T-helper 22 cell (primary cell): ENCODE results near the gene MED13L.
"Not testable (repeated sequence)": the region's sequence is repeated elsewhere in the genome, so short reads cannot be mapped to it uniquely, and the experiment has no call there.

Experiments
- DNase-seq: peaks from one replicate; pipeline ENCODE4 v3.0.0-alpha.2; 2020; ENCODE audit warnings: low read depth

The MED13L gene

DNA sequence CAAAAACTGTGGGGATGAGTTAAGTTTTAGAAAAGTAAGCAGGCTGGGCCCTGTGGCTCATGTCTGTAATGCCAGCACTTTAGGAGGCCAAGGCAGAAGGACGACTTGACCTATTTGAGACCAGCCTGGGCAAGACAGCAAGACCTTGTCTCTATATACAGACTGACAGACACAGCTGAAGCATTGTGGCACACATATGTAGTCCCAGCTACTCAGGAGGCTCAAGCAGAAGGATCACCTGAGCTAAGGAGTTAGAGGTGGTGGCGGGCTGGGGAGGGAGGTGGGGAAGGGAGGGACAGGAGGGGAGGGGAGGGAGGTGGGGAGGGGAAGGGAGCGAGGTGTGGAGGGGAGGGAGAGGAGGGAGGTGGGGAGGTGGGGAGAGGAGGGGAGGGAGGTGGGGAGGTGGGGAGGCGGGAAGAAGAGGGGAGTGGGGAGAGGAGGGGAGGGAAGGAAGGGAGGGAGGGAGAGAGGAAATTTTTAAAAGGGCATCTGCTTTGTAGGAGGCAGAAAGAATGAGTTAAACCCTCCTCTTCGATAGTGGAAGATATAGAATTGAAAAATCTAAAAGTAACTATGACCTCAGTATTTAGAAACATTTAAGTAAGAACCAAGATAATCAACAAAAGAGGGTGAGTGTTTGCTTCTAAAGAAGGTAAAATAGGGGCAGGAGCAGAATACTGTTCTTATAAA, 30.9 kb downstream of the MED13L start:
- no peak for DNase-seq

DNA sequence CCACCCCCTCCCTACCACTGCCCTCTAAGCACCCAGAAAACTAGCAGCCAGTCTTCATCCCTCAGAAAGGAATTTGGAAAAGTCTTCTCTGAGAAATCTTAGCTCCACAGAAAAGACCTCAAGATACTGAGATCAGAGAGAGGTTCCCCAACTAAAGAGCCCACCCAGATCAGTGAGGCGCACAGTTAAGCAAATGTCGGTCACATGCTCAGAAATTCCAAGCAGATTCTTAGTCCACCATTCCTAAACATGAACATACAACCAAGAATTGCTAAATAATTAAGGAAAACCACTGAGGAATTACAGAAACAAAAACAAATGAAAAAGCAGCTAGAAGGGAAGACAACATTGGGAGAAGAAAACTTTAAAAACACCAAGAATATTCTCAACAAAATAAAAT, 32.3 kb downstream of the MED13L start:
- DNase-seq: no peak

DNA sequence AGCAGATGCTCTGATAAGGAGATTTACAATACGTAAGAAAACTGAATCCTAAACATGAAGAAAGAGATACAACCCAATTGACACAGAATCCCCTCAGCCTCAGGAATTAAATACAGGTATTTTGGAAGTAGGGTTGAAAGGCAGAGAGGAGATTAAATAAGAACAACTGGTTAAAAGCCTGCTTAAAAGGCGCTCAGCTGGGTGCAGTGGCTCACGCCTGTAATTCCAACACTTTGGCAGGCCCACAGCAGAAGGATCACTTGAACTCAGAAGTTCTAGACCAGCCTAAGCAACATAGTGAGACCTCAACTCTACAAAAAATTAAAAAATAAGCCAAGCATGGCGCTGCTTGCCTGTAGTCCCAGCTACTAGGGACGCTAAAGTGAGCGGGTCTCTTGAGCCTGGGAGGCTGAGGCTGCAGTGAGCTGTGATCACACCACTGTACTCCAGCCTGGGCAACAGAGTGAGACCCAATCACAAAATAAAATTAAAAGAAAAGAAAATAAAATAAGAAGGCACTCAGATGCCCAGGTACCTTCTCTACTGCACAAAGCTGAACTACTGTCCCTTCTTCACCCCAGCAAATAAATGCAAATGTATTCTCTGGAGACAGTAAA, 32.9 kb downstream of the MED13L start:
- no peak for DNase-seq

DNA sequence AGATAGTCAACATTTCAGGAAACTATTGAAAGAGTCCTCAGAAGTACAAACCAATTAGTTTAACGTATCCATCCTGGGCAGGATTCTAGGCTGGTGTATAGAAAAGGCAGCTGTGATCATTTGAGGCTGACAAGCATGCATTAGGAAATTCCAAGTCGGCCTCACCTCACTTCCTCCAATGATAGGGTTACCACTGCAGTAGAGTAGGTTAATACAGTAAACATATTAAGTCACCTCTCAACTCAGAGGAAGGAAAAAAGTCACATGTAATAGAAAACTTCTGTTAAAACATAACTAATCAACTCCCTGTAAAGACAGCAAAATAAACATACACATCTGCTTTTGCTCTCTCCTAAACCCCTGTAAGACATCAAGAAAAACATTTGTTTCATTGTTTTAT, 33.5 kb downstream of the MED13L start:
- DNase-seq: no peak

DNA sequence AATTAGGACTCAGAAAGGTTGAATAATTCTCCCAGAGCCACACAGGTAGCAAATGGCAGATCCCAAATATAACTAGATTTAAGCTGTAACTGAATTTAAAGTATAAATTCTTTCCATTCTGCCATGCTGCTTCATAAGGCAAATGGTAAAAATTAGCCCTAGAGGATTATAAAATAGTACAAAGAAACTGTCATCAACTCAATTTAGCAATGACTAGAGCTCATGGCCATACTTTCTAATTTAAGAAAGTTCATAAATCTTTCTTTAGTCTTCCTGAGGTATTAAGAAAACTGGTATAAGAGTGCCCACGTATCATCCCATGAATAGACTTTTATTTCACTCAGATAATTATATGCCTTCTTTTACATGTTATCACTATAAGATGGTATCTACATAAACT, 34.8 kb downstream of the MED13L start:
- no peak for DNase-seq

DNA sequence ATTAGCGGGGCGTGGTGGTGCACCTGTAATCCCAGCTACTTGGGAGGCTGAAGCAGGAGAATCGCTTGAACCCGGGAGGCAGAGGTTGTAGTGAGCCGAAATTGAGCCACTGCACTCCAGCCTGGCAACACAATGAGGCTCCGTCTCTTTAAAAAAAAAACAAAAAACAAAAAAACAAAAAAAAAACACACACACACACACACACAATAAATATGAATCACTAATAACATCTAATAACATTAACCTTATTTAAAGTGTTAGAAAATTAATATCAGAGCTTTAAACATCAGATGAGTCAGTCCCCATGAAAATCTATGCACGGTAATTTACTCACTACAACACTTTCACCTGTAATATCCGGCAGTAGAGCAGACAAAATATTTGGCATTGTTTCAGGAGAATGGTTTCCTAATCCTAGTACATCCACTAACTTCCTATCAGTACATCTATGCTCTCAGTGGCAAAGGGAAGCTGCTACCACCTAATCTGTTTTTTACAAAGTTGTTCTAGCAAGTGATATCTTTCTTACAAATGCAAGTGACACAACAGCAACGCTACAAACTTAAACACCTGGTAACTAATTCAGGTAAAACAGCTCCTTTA, 36.2 kb downstream of the MED13L start:
- no peak for DNase-seq

DNA sequence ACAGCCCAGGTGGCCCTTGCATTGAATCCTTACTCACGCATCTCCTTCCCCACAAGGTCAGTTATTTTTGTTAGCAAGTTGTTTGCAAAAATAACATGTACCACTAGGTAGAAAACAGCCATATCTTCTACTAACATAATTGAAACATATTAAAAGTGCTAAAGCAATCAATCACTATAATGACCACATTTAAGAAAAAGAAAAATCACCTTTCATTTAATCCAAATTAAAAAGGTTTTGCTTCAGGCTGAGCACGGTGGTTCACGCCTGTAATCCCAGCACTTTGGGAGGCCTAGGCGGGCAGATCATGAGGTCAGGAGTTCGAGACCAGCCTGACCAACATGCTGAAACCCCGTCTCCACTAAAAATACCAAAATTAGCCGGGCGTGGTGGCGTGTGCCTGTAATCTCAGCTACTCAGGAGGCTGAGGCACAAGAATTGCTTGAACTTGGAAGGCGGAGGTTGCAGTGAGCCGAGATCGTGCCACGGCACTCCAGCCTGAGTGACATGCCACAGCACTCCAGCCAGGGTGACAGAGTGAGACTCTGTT, 38.8 kb downstream of the MED13L start:
- DNase-seq: not testable (repeated sequence)

DNA sequence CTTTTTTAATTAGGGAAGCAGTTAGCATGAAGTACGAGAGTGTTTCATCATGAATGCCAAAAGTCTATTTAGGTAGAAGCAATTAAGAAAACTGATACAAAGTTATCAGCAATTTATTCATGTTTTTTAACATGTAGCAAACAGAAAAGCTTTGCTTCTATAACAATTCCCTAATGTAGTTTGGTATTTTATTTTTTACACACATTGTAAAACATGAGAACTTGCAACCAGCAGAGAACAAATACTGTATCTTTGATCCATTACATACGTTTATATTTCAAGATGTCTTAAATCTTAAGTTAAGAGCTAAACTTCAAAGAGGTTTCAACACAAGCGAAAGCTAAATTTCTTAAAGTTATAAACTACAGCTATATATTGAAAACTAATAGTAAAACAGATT, 39.3 kb downstream of the MED13L start:
- no peak for DNase-seq

DNA sequence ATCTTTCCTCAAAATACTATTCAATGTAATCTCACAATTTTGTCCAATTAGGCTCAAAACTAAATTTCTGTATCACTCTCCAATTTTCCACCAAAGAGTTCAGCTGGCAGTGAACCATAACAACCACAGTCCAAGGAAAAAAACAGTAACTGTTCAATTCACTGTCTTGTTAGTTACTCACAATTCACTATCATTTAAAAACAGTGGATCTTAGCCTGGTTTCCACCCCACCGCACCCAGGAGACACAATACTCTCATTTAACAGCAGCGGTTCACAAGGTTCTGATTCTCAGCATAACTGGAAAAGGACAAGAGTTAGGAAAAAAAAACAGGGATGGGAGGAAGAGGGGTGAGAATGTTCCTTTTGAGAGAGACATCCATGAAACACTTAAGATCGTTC, 40.5 kb downstream of the MED13L start:
- no peak for DNase-seq

DNA sequence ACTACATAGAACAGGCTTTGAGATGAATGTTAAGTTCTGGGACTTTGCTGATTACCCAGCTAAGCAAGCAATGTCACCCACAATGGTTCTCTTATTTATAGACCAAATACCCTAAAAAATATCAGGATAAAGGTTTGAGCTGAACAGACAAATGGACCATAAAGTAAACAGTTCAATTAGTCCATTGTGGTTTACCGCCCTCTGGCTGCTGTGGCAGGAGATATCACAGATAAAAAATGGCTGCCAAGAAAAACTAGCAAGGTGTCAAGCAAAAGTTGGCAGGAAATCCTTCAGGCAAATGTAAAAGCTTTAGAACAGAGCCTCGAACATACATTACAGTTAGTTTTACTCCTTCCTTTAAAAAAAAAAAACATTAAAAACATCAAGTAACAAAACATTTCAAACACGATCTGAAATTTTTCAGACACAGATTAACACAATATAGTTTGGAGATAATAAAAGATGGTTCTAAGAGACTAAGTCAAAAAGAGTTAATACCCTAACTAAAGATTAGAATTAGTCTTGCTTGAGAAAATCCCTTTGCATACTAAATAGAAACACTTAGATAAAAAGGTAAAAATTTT, 41.3 kb downstream of the MED13L start:
- peak; percentile 17 for DNase-seq

DNA sequence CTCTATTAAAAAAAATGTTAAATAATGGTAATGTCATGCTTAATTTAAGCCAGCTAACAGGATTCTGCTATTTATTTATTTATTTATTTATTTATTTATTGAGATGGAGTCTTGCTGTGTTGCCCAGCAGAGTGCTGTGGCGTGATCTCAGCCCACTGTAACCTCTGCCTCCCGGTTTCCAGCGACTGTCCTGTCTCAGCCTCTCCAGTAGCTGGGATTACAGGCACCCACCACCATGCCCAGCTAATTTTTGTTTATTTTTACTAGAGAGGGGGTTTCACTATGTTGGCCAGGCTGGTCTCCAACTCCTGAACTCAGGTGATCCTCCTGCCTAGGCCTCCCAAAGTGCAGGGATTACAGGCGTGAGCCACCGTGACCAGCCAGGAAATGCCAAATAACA, 43.3 kb downstream of the MED13L start:
- DNase-seq: not testable (repeated sequence)

DNA sequence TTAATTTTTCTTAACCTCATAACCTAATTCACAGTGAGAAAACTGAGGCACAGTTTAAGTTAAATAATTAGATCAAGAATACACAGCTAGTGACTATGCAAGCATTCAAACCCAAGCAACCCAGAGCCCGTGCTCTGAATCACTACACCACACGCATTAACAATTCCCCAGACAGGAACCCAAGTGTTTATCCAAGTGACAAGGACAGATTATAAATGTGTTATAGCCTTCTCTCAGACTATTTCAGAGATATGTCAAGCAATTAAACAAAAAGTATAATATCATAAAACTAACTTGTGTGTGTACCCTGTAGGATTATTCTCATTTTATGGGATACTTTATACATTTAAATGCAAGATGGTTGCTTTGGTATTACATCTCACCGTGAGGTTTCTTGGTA, 43.8 kb downstream of the MED13L start:
- DNase-seq: no peak

DNA sequence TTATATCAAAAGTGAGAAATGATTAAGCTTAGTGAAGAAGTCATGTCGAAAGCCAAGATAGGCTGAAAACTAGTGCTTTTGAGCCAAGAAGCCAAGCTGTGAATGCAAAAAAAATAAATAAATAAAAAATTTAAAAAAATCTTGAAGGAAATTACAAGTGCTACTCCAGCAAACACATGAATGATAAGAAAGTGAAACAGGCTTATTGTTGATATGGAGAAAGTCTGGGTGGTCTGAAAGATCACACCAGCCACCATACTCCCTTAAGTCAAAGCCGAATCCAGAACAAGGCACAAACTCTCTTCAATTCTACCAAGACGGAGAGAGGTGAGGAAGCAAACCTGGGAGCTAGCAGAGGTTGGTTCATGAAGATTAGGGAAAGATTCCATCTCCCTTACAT, 49.7 kb downstream of the MED13L start:
- no peak for DNase-seq

DNA sequence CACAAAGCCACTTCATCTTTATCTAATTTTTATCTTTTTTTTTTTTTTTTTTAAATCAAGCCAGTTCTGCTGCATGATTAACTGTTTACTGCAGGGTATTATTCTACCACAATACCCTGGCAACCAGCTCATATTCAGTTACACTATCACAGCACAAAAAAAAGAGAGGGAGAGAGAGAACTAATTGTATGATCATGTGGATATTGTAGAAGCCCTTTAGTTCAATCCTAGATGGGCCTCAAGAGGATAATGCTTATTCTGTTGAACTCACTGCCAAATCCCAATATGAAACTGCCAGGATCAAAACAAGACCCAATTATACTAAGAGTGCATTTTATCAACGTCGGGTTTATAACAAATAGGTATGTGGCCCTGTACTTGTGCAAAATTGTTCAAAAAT, 51.5 kb downstream of the MED13L start:
- no peak for DNase-seq

DNA sequence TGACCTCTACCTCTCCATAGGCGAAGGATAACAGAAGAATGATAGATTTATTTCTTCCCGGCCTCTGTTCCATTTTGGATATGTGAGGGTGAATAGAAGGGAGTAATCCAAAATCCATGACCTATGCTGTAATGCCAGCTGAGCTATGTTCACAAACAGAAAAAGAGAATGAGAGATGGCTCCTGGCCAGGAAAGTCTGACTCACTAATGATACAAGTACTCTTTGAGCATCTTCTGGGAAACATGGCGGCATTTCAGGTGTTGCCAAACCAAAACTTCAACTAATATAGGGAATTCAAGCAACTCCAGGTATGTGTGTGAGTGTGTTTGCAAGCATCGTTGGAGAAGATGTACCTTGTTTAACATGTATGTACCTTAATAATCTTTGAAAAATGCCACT, 55.1 kb downstream of the MED13L start:
- DNase-seq: no peak

DNA sequence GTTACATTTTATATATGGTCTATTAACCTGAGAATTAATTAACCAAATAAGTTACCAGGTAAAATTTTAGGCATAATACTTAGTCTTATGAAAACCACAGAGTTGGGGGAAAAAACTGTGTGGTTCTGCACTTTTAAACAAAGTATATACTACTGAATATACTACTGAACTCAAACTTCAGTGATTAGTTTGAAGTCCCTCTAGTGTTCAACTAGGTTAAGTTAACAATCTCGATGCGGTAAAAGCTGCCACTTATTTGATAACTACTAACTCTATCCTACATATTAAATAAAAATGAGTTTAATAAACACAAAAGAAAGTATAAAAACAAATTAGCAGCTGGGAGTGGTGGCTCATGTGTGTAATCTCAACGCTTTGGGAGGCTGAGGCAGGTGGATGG, 56.7 kb downstream of the MED13L start:
- no peak for DNase-seq

DNA sequence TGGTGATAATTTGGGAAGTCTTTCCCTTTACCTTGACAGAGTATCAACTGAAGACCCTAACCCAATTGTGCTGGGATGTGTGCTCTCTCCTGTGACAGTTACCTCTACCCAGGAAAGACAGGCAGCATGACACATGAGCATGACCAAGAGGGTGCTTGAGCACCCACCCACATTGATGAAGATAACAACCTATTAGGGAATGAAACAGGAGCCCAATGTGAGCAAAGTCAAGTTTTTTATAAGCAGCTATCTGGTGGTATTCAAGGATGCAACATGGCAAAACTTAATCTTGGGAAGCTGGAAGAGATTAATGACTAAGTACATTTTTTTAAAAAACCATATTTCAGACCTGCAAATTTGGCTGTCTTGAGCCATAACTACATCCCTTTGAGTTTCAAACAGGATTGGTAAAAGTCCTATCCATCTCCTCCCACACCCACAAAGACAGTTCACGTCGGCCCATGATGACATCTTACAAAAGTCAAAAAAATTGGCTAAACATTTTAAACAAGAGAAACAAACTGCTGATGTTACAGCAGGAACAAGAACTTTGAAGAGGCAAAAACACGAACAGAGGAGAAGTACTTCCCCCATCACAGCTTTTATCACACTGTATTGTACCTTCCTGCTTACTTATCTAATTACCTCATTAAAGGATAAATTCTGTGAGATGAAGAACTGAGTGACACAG, 60.3 kb downstream of the MED13L start:
- no peak for DNase-seq

DNA sequence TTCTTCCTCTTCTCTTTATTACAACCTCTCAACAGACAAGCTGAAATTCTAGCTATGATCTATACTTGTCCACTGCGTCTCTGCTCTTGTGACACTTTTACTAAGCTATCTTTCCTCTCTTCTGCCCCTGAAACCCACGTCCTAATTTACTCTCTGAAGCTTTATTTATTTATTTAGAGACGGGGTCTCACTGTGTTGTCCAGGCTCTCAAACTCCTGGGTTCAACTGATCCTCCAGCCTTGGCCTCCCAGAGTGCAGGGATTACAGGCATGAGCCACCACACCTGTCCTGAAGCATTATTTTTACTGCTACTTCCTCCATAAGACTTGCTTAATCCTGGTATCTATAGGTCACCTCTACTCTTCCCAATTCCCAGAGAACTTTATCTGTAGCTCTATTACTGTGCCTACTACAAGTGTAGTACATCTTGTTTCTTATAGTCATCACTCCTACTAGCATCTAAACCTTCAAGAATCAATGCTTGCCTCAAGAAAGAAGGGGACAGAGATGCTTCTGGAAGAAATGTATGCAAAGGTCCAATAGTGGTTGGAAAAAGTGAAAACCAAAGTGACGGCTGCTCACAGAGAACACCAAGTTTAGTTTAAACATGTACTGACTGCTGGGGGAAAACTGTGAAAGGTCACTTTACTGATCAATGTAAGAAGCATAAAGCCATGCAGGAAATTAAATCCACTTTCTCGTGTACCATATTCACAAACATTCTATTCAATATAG, 61.3 kb downstream of the MED13L start:
- no peak for DNase-seq

DNA sequence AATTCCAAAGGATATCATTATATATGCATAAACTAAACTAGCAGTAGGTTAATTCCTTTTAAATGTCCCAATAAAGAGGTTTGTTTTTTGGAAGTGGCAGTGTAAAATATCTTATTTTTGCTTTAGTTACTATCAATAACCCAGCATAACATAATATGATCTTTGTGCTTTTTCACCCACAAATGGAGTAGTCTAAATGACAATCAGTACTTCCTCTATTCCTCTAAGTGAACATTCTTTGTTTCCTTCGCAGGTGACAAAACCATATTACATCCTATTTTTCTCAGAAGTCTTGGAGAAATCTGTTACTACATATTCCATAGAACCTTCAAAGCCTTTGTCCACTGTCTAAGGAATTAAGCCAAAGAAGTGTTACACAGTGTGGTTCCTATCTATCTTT, 62.5 kb downstream of the MED13L start:
- no peak for DNase-seq

DNA sequence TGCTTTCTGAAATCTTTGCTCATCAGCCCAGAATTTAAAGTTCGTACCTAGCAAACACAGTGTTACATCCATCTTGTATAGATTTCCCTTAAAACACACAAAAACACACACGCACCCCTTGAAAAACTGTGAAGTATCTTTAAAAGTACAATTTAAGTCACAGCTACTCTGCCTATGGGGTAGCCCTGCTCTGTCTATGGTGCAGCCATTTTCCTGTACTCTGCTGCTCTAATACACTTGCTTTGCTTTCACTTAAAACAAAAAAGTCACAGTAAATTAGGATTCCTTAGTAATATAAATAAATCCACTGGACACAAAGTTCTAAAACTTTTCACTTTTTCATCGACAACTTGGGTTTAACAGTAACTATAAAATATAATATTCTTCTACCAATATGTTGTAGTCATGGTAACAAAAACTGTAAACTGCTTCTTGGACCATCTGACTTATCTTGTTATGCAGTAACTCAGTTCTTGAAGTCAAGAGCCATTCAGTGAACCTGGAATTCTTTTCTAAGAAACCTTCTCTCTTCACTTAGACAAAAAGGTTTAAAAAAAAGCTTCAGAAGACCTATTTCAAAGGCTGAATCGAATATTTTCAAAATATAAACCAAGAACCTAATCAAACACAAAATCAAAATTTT, 63.5 kb downstream of the MED13L start:
- no peak for DNase-seq

DNA sequence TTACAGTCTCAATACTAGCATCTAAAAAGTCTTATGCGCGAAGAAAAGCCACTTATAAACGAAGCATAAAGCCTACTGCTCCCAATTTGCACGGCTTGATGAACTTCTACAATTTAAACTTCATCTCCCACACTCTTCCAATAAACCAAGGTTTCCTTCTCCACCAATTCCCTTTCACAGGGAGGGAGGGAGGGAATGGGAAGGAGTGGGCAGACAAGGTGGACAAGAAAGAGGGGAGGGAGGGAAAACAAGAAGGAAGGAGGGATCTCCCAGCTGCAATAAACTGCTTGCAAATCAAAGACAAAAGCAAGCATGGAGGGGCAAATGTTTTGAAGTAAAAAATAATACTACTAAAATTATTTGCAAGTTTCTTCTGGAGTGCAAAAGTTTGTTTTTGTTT, 64.5 kb downstream of the MED13L start:
- DNase-seq: no peak
